Urinary bladder (tissue), 4 donors: Measurements from ENCODE around the gene TMC1. TPM values are rescaled to one million over a fixed set of nuclear protein-coding genes. Genes with fewer than 3 reads are reported as not detected.

Experiments used
- DNase-seq: peaks from one replicate; pipeline ENCODE4 v3.0.0-alpha.2; 2015; ENCODE audit errors: extremely low spot score
- H3K27ac ChIP-seq: one replicate; pipeline ENCODE4 v1.5.1; 2013; ENCODE audit warnings: low read depth, mild to moderate bottlenecking, moderate library complexity
- H3K36me3 ChIP-seq: one replicate; pipeline ENCODE4 v1.6.1; 2013; ENCODE audit warnings: mild to moderate bottlenecking, moderate library complexity; ENCODE audit not compliant: insufficient read depth
- H3K4me1 ChIP-seq: one replicate; pipeline ENCODE4 v1.6.1; 2013; ENCODE audit warnings: mild to moderate bottlenecking, moderate library complexity; ENCODE audit not compliant: insufficient read depth
- H3K4me3 ChIP-seq: one replicate; pipeline ENCODE4 v1.5.1; 2013; ENCODE audit warnings: low read depth, low read length
- WGBS: extraction: QIAGEN DNeasy Blood & Tissue Kit; methylation state at CpG from one replicate; pipeline ENCODE4 v1.1.7; 2013; 5-methylcytosine and 5-hydroxymethylcytosine counted together
- polyA plus RNA-seq: library from polyadenylated mRNA; stranded (reverse); fragments of 200-250 nt; gene quantifications from one replicate; pipeline ENCODE4 v1.2.3, GENCODE V29; 2013
- total RNA-seq: library from RNA; depleted of rRNA; stranded (reverse); fragments of >200 nt; gene quantifications from one replicate; pipeline ENCODE4 v1.2.3, GENCODE V29; 2014
- donor health status: healthy with polysubstance abuse.
- donor health status: healthy.

Gene TMC1
- total and polyA plus RNA-seq, 2 donors = 0.66 to 1.9 TPM

GRCh38 chr9:72665421-72665820, 144.0 kb downstream of the TMC1 start:
- no peak for DNase-seq
- WGBS = 60% methylated on average over 2 of the region's 2 CpGs
- Histone ChIP-seq H3K4me1 (no peaks in the 10 kb centered on the region), H3K27ac (no peak overlapping the region), H3K4me3 (no peak overlapping the region), H3K36me3 (no peaks in the 10 kb centered on the region)

DNA sequence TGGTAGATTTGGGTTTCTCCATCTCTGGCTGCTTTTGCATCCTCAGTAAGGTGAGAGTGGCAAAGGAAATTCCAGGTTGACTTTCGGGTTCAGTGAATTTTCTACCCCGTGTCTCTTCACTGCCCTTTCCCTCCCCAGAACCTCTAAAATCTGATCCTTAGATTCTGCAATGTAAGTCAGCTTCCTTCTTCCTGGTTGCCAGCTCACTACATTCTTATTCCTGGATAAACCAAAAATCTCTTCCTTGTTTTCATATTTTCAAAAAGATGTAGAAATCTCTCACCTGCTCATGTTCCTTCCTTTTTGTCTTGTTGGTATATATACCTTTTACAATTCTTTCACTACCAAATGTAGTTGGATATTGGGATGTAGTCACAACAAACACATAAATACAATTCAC, 145.8 kb downstream of the TMC1 start:
- H3K4me1 ChIP-seq = no peaks in the 10 kb centered on the region
- no peaks in the 10 kb centered on the region for H3K36me3 ChIP-seq
- H3K4me3 ChIP-seq = no peak overlapping the region
- no peak for DNase-seq
- H3K27ac ChIP-seq = no peak overlapping the region
- 75% methylated on average over 2 of the region's 2 CpGs for WGBS

DNA sequence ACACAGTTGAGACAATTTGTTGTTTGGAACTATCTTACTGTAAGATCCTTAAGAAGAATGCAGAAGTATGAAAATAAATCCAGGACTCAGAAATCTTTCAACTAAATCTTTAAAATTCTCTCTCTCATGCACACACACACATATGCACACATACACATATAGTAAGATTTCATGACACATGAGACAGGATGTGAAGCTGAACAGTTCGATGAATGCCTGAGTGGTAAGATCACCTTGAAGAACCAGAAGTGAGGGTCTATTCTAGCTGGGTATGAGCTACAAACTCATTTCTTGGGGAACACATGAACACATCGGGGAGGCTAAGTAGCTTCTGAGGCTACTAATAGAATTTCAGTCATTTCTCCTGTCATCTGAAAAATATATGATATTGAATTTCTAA, 153.6 kb downstream of the TMC1 start:
- no peak for DNase-seq
- H3K4me1 ChIP-seq = no peaks in the 10 kb centered on the region
- no peaks in the 10 kb centered on the region for H3K36me3 ChIP-seq
- H3K4me3 ChIP-seq = no peak overlapping the region
- WGBS = 90% methylated on average over 2 of the region's 2 CpGs
- no peak overlapping the region for H3K27ac ChIP-seq

DNA sequence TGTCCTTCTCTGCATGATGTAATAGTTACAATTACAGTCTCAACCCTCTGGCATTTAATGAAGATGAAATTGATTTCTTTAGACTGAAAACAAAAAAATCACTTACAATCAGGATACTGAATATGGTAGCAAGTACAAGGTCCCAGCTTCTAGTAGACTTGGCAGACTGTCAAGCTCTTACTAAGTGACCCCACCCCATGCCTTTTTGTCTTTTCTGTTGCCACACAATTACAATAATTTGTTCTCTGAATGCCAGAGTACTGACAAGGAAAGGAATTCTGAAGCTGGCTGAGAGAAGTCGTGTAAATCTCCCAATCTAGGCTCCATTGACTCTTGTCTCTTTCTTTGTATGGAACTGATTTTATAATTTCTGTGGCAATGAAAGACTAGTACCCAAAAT, 154.2 kb downstream of the TMC1 start:
- no peak overlapping the region for H3K27ac ChIP-seq
- no peaks in the 10 kb centered on the region for H3K36me3 ChIP-seq
- H3K4me1 ChIP-seq = no peaks in the 10 kb centered on the region
- WGBS = 61% methylated on average over 1 of the region's 1 CpG
- DNase-seq = no peak
- no peak overlapping the region for H3K4me3 ChIP-seq

GRCh38 chr9:72680593-72681282, 159.3 kb downstream of the TMC1 start:
- DNase-seq = no peak
- Histone ChIP-seq H3K4me3 (no peak overlapping the region), H3K4me1 (no peaks in the 10 kb centered on the region), H3K27ac (no peak overlapping the region), H3K36me3 (no peaks in the 10 kb centered on the region)
- 34% methylated on average over 2 of the region's 2 CpGs for WGBS

- no peaks in the 10 kb centered on the region for H3K4me1 ChIP-seq
- no peak overlapping the region for H3K27ac ChIP-seq
- DNase-seq = no peak
- H3K4me3 ChIP-seq = no peak overlapping the region
- 65% methylated on average over 1 of the region's 1 CpG for WGBS
- no peaks in the 10 kb centered on the region for H3K36me3 ChIP-seq
Measured at GRCh38 chr9:72681283-72681630, 159.8 kb downstream of the TMC1 start.

DNA sequence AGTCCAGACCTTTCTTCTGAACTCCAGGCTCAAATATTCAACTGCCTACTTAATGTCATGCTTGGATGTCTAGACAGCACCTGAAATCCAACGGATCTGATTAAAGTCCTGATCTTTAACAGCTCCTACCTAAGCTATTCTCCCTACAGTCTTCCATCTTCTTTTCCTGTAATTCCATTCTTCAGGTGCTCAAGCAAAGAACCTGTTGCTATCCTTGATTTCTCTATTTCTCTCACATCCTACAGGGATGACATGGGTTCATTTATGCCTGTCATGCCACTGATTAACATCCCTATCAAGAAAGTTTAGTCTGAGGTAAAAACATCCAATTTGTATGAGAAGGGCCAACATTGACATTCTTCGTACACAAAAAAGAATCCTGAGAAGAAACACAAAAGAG, 163.2 kb downstream of the TMC1 start:
- Histone ChIP-seq H3K36me3 (no peaks in the 10 kb centered on the region), H3K4me1 (no peaks in the 10 kb centered on the region), H3K4me3 (no peak overlapping the region), H3K27ac (no peak overlapping the region)
- no peak for DNase-seq
- 90% methylated on average over 2 of the region's 2 CpGs for WGBS

GRCh38 chr9:72685911-72686310, 164.5 kb downstream of the TMC1 start:
- no peak overlapping the region for H3K4me3 ChIP-seq
- no peak overlapping the region for H3K27ac ChIP-seq
- no peaks in the 10 kb centered on the region for H3K36me3 ChIP-seq
- H3K4me1 ChIP-seq = no peaks in the 10 kb centered on the region
- no peak for DNase-seq
- 79% methylated on average over 2 of the region's 2 CpGs for WGBS

- Histone ChIP-seq H3K36me3 (no peaks in the 10 kb centered on the region), H3K4me3 (no peak overlapping the region), H3K4me1 (no peaks in the 10 kb centered on the region), H3K27ac (no peak overlapping the region)
- DNase-seq = no peak
Measured at GRCh38 chr9:72687331-72687730, 165.9 kb downstream of the TMC1 start.

DNA sequence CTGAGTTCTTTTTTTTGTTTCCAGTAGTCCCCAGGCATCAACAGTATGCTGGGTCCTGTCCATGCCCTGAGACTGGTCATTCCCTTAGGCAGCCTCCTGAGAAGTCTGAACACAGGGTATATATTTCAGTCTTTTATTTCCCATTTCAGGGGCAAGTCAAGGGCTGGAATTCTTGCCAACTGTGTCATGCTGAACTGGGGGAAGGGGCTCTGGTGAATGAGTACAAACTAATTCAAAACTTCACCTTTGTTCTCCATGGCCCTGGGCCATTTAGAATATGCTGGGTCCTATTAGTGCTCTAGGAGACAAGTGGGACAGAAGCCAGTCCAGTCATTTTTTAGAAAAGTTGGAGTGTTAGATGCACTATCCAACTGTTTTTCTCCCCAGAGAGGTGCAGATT, 170.3 kb downstream of the TMC1 start:
- no peaks in the 10 kb centered on the region for H3K4me1 ChIP-seq
- no peak overlapping the region for H3K4me3 ChIP-seq
- no peaks in the 10 kb centered on the region for H3K36me3 ChIP-seq
- H3K27ac ChIP-seq = no peak overlapping the region
- no peak for DNase-seq

GRCh38 chr9:72695365-72695764, 174.0 kb downstream of the TMC1 start:
- no peak for DNase-seq
- Histone ChIP-seq H3K4me1 (no peaks in the 10 kb centered on the region), H3K36me3 (no peaks in the 10 kb centered on the region), H3K27ac (no peak overlapping the region), H3K4me3 (no peak overlapping the region)
- 85% methylated on average over 3 of the region's 3 CpGs for WGBS

GRCh38 chr9:72696511-72696910, 175.1 kb downstream of the TMC1 start:
- Histone ChIP-seq H3K4me3 (no peak overlapping the region), H3K4me1 (no peaks in the 10 kb centered on the region), H3K27ac (no peak overlapping the region), H3K36me3 (no peaks in the 10 kb centered on the region)
- no peak for DNase-seq

GRCh38 chr9:72701510-72701909, 180.1 kb downstream of the TMC1 start:
- 73% methylated on average over 3 of the region's 3 CpGs for WGBS
- H3K4me3 ChIP-seq = no peak overlapping the region
- H3K4me1 ChIP-seq = no peaks in the 10 kb centered on the region
- DNase-seq = no peak
- no peaks in the 10 kb centered on the region for H3K36me3 ChIP-seq
- H3K27ac ChIP-seq = no peak overlapping the region

DNA sequence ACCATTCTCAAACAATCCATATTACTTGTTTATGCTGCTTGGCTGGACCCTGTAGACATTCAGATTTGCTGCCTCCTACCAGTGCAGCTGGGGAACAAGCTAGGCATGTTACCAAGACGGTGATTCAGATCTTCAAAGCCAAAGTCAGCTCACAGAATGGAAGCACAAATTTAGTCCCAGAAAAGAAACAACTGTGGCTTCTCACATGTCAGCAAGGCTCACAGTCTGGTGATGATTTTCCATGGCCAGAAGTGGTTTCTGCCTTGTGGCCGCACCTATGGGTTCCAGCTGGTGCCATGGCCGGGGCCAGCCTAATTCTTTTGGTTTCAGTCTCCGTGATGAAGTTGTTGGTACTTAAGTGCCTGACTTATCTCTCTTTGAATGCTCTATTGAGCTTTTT, 182.2 kb downstream of the TMC1 start:
- DNase-seq = no peak
- H3K4me3 ChIP-seq = no peak overlapping the region

More for the DNA sequence above, 182.2 kb downstream of the TMC1 start:
- Histone ChIP-seq H3K27ac (no peak overlapping the region), H3K36me3 (no peaks in the 10 kb centered on the region), H3K4me1 (no peaks in the 10 kb centered on the region)
- WGBS = 76% methylated on average over 4 of the region's 4 CpGs
